SK-N-SH (cell line): ENCODE measurements around the gene HHAT. TPM values are rescaled to one million over a fixed set of nuclear protein-coding genes. Genes with fewer than 3 reads are reported as not detected.

Experiments used
- CTCF ChIA-PET: fragments of 300-600, 350-600 bp; formaldehyde crosslinking; extraction: SDS; loops from one replicate; lab custom pipeline; 2021; lab: Yijun Ruan, JAX
- POLR2A ChIA-PET: fragments of 350-600 bp; sonication (Branson Sonifier 250); formaldehyde crosslinking; extraction: SDS; loops from one replicate; lab custom pipeline; 2020; ENCODE audit warnings: antibody characterized with exemption, inconsistent platforms; lab: Yijun Ruan, JAX
- DNase-seq: peaks from one replicate; pipeline ENCODE4 v3.0.0; 2012
- H2AFZ ChIP-seq: fragments of 200-600 bp; sonication (generic); 2 replicates; pipeline ENCODE4 v1.8.1; 2016; ENCODE audit warnings: antibody characterized with exemption, mild to moderate bottlenecking, low read depth
- H3F3A ChIP-seq: fragments of 200-600 bp; sonication (generic); replicated peaks from 2 replicates; pipeline ENCODE3; 2016; ENCODE audit warnings: antibody characterized with exemption, mild to moderate bottlenecking; ENCODE audit not compliant: insufficient read depth
- H3K27ac ChIP-seq, 2 experiments: fragments of 200-500 bp in 1 of 2; fragments of 200-600 bp in 1 of 2; sonication (Bioruptor generic) in 1 of 2; sonication (generic), shearing (Covaris generic) in 1 of 2; 2 replicates each; pipeline versions ENCODE4 v1.5.1 to v1.6.1; 2014 to 2016; ENCODE audit warnings: low read depth in 2 of 2, inconsistent platforms in 1 of 2, low read length in 1 of 2, mild to moderate bottlenecking in 1 of 2, mixed read lengths in 1 of 2
- H3K27me3 ChIP-seq: fragments of 200-600 bp; sonication (generic), shearing (Covaris generic); 2 replicates; pipeline ENCODE4 v1.6.1; 2016; ENCODE audit warnings: mixed run types; ENCODE audit not compliant: insufficient read depth
- H3K36me3 ChIP-seq, 2 experiments: fragments of 200-500 bp in 1 of 2; fragments of 200-600 bp in 1 of 2; sonication (Bioruptor generic) in 1 of 2; sonication (generic) in 1 of 2; replicated peaks in 1 of 2; 2 replicates each; pipeline versions ENCODE3 to v1.5.1; 2014 to 2016; ENCODE audit warnings: low read length in 1 of 2, mild to moderate bottlenecking in 1 of 2; ENCODE audit not compliant: insufficient read depth in 2 of 2, control insufficient read depth in 1 of 2
- H3K4me1 ChIP-seq, 2 experiments: fragments of 200-500 bp in 1 of 2; fragments of 200-600 bp in 1 of 2; sonication (Bioruptor generic) in 1 of 2; sonication (generic), shearing (Covaris generic) in 1 of 2; 2 replicates each; pipeline versions ENCODE4 v1.5.1 to v1.6.1; 2014 to 2016; ENCODE audit warnings: low read depth in 1 of 2, low read length in 1 of 2, mixed run types in 1 of 2; ENCODE audit not compliant: insufficient read depth in 2 of 2, control insufficient read depth in 1 of 2
- H3K4me2 ChIP-seq: fragments of 200-600 bp; sonication (generic), shearing (Covaris generic); 2 replicates; pipeline ENCODE4 v1.6.1; 2017; ENCODE audit warnings: mixed run types
- H3K4me3 ChIP-seq, 2 experiments: fragments of 200-500 bp in 1 of 2; fragments of 200-600 bp in 1 of 2; sonication (Bioruptor generic) in 1 of 2; sonication (generic), shearing (Covaris generic) in 1 of 2; 2 replicates each; pipeline versions ENCODE4 v1.5.1 to v1.8.1; 2014 to 2016; ENCODE audit warnings: low read depth in 2 of 2, inconsistent platforms in 1 of 2, low read length in 1 of 2, mild to moderate bottlenecking in 1 of 2, mixed read lengths in 1 of 2, moderate library complexity in 1 of 2
- H3K79me2 ChIP-seq: fragments of 200-600 bp; sonication (generic); 2 replicates; pipeline ENCODE4 v1.8.1; 2017; ENCODE audit warnings: mild to moderate bottlenecking; ENCODE audit not compliant: insufficient read depth
- H3K9ac ChIP-seq: fragments of 200-600 bp; sonication (generic); 2 replicates; pipeline ENCODE4 v1.6.1; 2017; ENCODE audit warnings: mixed run types
- H3K9me2 ChIP-seq: fragments of 200-600 bp; sonication (generic); 2 replicates; pipeline ENCODE4 v1.6.1; 2017; ENCODE audit warnings: mixed run types
- H3K9me3 ChIP-seq: fragments of 200-600 bp; sonication (generic); 2 replicates; pipeline ENCODE4 v1.6.1; 2017; ENCODE audit warnings: mixed run types, mild to moderate bottlenecking, moderate library complexity
- H4K20me1 ChIP-seq: fragments of 200-600 bp; sonication (generic); 2 replicates; pipeline ENCODE4 v1.6.1; 2017; ENCODE audit warnings: mild to moderate bottlenecking, mixed run types; ENCODE audit not compliant: insufficient read depth
- EZH2phosphoT487 ChIP-seq: fragments of 200-600 bp; sonication (generic); IDR thresholded peaks from 2 replicates; pipeline ENCODE4 v1.6.1; 2017; ENCODE audit warnings: low read depth, mixed run types, mild to moderate bottlenecking, antibody characterized with exemption, moderate library complexity, borderline replicate concordance
- FOXM1 ChIP-seq: IDR thresholded peaks from 2 replicates; pipeline ENCODE4 v1.4.0; 2012; ENCODE audit warnings: low read depth, mild to moderate bottlenecking
- GABPA ChIP-seq: IDR thresholded peaks from 2 replicates; pipeline ENCODE4 v1.4.0; 2012; ENCODE audit warnings: low read depth, mild to moderate bottlenecking
- IRF3 ChIP-seq: fragments of 150-350 bp; IDR thresholded peaks from 2 replicates; pipeline ENCODE4 v1.6.1; 2016; ENCODE audit warnings: mild to moderate bottlenecking, low read depth, low read length
- MAX ChIP-seq: IDR thresholded peaks from 2 replicates; pipeline ENCODE4 v1.4.0; 2012; ENCODE audit warnings: low read depth
- MEF2A ChIP-seq: IDR thresholded peaks from 2 replicates; pipeline ENCODE4 v1.4.0; 2012; ENCODE audit warnings: low read depth, borderline replicate concordance
- MXI1 ChIP-seq: IDR thresholded peaks from 2 replicates; pipeline ENCODE4 v1.6.1; 2012; ENCODE audit warnings: mild to moderate bottlenecking, low read depth, low read length, improper control_type of control experiment
- RXRA ChIP-seq: IDR thresholded peaks from 2 replicates; pipeline ENCODE4 v1.4.0; 2012; ENCODE audit warnings: low read depth, mild to moderate bottlenecking, borderline replicate concordance
- SMC3 ChIP-seq: IDR thresholded peaks from 2 replicates; pipeline ENCODE4 v1.6.1; 2012; ENCODE audit warnings: low read depth, low read length, improper control_type of control experiment
- ZBTB33 ChIP-seq: IDR thresholded peaks from 2 replicates; pipeline ENCODE4 v1.4.0; 2012; ENCODE audit warnings: low read depth, borderline replicate concordance
- WGBS: methylation state at CpG from one replicate; pipeline ENCODE4 v1.1.6; 2017; ENCODE audit warnings: low lambda C conversion rate; 5-methylcytosine and 5-hydroxymethylcytosine counted together
- polyA plus RNA-seq, 3 experiments: library from polyadenylated mRNA; depleted of rRNA; stranded (reverse); fragments of >200 nt; gene quantifications; 2 replicates each; pipeline ENCODE4 v1.2.3, GENCODE V29; 2012
- TF ChIP-seq, protein P1 (sequence below): fragments of 150-350 bp; IDR thresholded peaks from 2 replicates; pipeline ENCODE4 v1.6.1; 2017; ENCODE audit warnings: antibody characterized with exemption, low read length, low read depth, borderline replicate concordance
- TF ChIP-seq, protein P2 (sequence below): IDR thresholded peaks from 2 replicates; pipeline ENCODE4 v1.4.0; 2012; ENCODE audit warnings: low read depth, borderline replicate concordance
- TF ChIP-seq, protein P3 (sequence below): IDR thresholded peaks from 2 replicates; pipeline ENCODE4 v1.6.1; 2012; ENCODE audit warnings: mild to moderate bottlenecking, low read depth, low read length, moderate library complexity

HHAT gene
- polyA plus RNA-seq, 1 of the 3 experiments (the other 2 are of a cell fraction) = 8.1 TPM

DNA sequence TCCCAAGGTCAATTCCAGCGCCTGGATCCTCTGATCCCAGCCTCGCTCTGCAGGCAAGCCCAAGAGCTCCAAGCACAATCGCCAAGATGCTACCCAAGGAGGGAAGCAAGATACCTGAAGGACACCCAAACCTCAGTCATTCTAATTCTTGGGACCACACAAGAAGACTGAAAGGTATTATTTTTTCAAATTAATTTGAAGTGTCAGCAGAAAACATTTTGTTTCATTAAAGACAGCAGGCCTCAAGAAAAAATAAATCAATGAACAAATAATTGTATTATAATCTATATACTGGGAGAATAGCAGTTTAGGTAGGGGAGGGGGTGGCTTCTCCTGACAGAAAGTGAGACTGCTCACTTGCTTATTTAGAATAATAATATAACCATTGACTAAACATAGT, 347.8 kb downstream of the HHAT start (continued):
- TF ChIP-seq, protein P1, sequence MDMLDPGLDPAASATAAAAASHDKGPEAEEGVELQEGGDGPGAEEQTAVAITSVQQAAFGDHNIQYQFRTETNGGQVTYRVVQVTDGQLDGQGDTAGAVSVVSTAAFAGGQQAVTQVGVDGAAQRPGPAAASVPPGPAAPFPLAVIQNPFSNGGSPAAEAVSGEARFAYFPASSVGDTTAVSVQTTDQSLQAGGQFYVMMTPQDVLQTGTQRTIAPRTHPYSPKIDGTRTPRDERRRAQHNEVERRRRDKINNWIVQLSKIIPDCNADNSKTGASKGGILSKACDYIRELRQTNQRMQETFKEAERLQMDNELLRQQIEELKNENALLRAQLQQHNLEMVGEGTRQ = no peak
- no peak for TF ChIP-seq RXRA
- no peak for TF ChIP-seq IRF3
- no peak for TF ChIP-seq GABPA
- TF ChIP-seq MEF2A = no peak

- Histone ChIP-seq H3K4me1 (peaks cover 0 to 4% of the 10 kb centered on the region in 2 experiments; a peak in 1 of 4 replicates), H3F3A (no peaks in the 10 kb centered on the region), H2AFZ (no peak overlapping the region), H3K9me2 (no peaks in the 10 kb centered on the region), H3K9ac (no peak overlapping the region), H3K9me3 (no peaks in the 10 kb centered on the region), H3K4me2 (no peak overlapping the region), H3K27me3 (no peaks in the 10 kb centered on the region), H3K36me3 (peaks cover 0 to 2% of the 10 kb centered on the region in 2 experiments), H4K20me1 (no peaks in the 10 kb centered on the region), H3K4me3 (no peak overlapping the region), H3K79me2 (no peaks in the 10 kb centered on the region), H3K27ac (no peak overlapping the region)
- 76% methylated on average over 4 of the region's 4 CpGs for WGBS
- TF ChIP-seq, protein P2, sequence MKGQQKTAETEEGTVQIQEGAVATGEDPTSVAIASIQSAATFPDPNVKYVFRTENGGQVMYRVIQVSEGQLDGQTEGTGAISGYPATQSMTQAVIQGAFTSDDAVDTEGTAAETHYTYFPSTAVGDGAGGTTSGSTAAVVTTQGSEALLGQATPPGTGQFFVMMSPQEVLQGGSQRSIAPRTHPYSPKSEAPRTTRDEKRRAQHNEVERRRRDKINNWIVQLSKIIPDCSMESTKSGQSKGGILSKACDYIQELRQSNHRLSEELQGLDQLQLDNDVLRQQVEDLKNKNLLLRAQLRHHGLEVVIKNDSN = no peak
- ChIA-PET POLR2A (no interaction called here), CTCF (no interaction called here)
- no peak for DNase-seq
These were observed 348.8 kb downstream of the HHAT start for GRCh38 chr1:210677533-210677932.

DNA sequence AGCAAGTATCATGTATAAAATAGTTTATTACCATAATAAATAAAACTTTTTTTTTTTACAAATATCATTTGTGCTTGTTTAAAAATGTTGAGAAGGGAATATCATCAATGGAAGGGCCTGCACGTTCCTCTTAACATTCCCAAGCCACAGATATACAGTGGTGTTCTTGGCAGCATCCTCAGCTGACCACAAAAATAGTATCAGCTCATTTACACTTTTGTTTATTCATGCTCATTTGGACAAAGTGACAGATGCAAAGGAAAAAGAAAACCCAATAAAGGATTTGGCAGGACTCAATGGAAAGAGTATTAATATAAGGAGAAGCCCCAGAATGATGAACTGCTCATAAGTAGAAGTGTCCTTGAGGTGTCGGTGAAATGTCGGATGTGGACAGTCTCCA, 349.6 kb downstream of the HHAT start:
- Histone ChIP-seq H3K4me1 (peaks cover 0 to 4% of the 10 kb centered on the region in 2 experiments; a peak in 1 of 4 replicates), H3F3A (no peaks in the 10 kb centered on the region), H3K27ac (no peak overlapping the region), H4K20me1 (no peaks in the 10 kb centered on the region), H3K4me3 (no peak overlapping the region), H2AFZ (no peak overlapping the region), H3K36me3 (peaks cover 0 to 2% of the 10 kb centered on the region in 2 experiments), H3K4me2 (no peak overlapping the region), H3K9me2 (no peaks in the 10 kb centered on the region), H3K79me2 (no peaks in the 10 kb centered on the region), H3K27me3 (no peaks in the 10 kb centered on the region), H3K9ac (no peak overlapping the region), H3K9me3 (no peaks in the 10 kb centered on the region)
- CTCF ChIA-PET = interaction anchor here (0.7 kb wide), 1 partner anchor 456 kb away, joined by 4 read pairs; the partner anchor contains the start of gene KCNH1
- WGBS = 75% methylated on average over 3 of the region's 3 CpGs
- DNase-seq = no peak
- POLR2A ChIA-PET = no interaction called here
- TF ChIP-seq, protein P3, sequence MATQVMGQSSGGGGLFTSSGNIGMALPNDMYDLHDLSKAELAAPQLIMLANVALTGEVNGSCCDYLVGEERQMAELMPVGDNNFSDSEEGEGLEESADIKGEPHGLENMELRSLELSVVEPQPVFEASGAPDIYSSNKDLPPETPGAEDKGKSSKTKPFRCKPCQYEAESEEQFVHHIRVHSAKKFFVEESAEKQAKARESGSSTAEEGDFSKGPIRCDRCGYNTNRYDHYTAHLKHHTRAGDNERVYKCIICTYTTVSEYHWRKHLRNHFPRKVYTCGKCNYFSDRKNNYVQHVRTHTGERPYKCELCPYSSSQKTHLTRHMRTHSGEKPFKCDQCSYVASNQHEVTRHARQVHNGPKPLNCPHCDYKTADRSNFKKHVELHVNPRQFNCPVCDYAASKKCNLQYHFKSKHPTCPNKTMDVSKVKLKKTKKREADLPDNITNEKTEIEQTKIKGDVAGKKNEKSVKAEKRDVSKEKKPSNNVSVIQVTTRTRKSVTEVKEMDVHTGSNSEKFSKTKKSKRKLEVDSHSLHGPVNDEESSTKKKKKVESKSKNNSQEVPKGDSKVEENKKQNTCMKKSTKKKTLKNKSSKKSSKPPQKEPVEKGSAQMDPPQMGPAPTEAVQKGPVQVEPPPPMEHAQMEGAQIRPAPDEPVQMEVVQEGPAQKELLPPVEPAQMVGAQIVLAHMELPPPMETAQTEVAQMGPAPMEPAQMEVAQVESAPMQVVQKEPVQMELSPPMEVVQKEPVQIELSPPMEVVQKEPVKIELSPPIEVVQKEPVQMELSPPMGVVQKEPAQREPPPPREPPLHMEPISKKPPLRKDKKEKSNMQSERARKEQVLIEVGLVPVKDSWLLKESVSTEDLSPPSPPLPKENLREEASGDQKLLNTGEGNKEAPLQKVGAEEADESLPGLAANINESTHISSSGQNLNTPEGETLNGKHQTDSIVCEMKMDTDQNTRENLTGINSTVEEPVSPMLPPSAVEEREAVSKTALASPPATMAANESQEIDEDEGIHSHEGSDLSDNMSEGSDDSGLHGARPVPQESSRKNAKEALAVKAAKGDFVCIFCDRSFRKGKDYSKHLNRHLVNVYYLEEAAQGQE = no peak
- TF ChIP-seq ZBTB33 (no peak), EZH2phosphoT487 (no peak), SMC3 (no peak), FOXM1 (no peak), MXI1 (no peak), MAX (no peak)
- TF ChIP-seq, protein P1 = no peak
